HepG2 (cell line): ENCODE results near the gene ESRRG. TPM values are rescaled to one million over a fixed set of nuclear protein-coding genes. Genes with fewer than 3 reads are reported as not detected.

Experiments
- ATAC-seq: fragments of 200-7000 bp; cut with Tn5 transposase; 3 replicates; pipeline ENCODE4 v1.9.1; 2020; ENCODE audit warnings: mild to moderate bottlenecking, moderate library complexity
- BruUV-seq: library from RNA; stranded (reverse); fragments of 400-500 nt; replicated peaks from 2 replicates; lab custom pipeline; 2021; lab: Mats Ljungman, UMichigan
- CTCF ChIA-PET: fragments of 300-600 bp; formaldehyde crosslinking; extraction: SDS; loops from one replicate; lab custom pipeline; 2021; ENCODE audit warnings: low total read pairs, inconsistent platforms, low intra/inter-chr PET ratio; lab: Yijun Ruan, JAX
- POLR2A ChIA-PET: fragments of 350-600 bp; sonication (Branson Sonifier 250); formaldehyde crosslinking; loops from one replicate; lab custom pipeline; 2020; ENCODE audit warnings: antibody characterized with exemption, inconsistent platforms; lab: Yijun Ruan, JAX
- DNase-seq: peaks from one replicate; pipeline ENCODE4 v3.0.0-alpha.2; 2015; ENCODE audit warnings: low spot score
- FAIRE-seq: peaks from 3 replicates; lab custom pipeline; 2011; peaks lifted over from hg19 to GRCh38; lab: Jason Lieb, UNC
- H2AFZ ChIP-seq: one replicate; pipeline ENCODE4 v1.6.1; 2011; ENCODE audit warnings: low read length, inconsistent platforms
- H3K27ac ChIP-seq: fragments of 300-600 bp; 3 replicates; pipeline ENCODE4 v1.8.0; 2011; ENCODE audit warnings: mixed run types, mild to moderate bottlenecking, mixed read lengths, low read length, inconsistent platforms; ENCODE audit not compliant: insufficient read depth; ENCODE audit errors: extremely low read length
- H3K27me3 ChIP-seq, 2 experiments: fragments of 200-600 bp in 1 of 2; 2 replicates in 1 of 2; 3 replicates in 1 of 2; pipeline versions ENCODE4 v1.6.0 to v1.8.0; 2011; ENCODE audit warnings: low read length in 2 of 2, mild to moderate bottlenecking in 2 of 2, moderate library complexity in 2 of 2, inconsistent platforms in 1 of 2; ENCODE audit not compliant: insufficient read depth in 2 of 2, control insufficient read depth in 1 of 2
- H3K36me3 ChIP-seq, 2 experiments: fragments of 200-600 bp in 1 of 2; replicated peaks in 1 of 2; 2 replicates in 1 of 2; 3 replicates in 1 of 2; pipeline versions ENCODE4 v1.5.1 to v1.8.0; 2011; ENCODE audit warnings: low read length in 2 of 2, inconsistent platforms in 1 of 2; ENCODE audit not compliant: insufficient read depth in 2 of 2, control insufficient read depth in 1 of 2
- H3K4me1 ChIP-seq: 2 replicates; pipeline ENCODE4 v1.5.1; 2012; ENCODE audit warnings: low read length, inconsistent platforms; ENCODE audit not compliant: insufficient read depth
- H3K4me2 ChIP-seq: 2 replicates; pipeline ENCODE4 v1.6.0; 2011; ENCODE audit warnings: low read depth, low read length, inconsistent platforms
- H3K4me3 ChIP-seq, 3 experiments: fragments of 200-600 bp in 1 of 3; sonication (generic), shearing (Covaris generic) in 1 of 3; replicated peaks in 1 of 3; 2 replicates each; pipeline ENCODE4 v1.5.1; 2011 to 2016; ENCODE audit warnings: low read length in 3 of 3, inconsistent platforms in 2 of 3, low read depth in 2 of 3, mild to moderate bottlenecking in 2 of 3, control low read depth in 1 of 3, mixed read lengths in 1 of 3; ENCODE audit not compliant: insufficient read depth in 1 of 3
- H3K79me2 ChIP-seq: one replicate; pipeline ENCODE4 v1.6.1; 2011; ENCODE audit warnings: low read length, inconsistent platforms; ENCODE audit not compliant: insufficient read depth
- H3K9ac ChIP-seq: 2 replicates; pipeline ENCODE4 v1.6.0; 2011; ENCODE audit warnings: mild to moderate bottlenecking, low read depth, low read length, inconsistent platforms; ENCODE audit not compliant: insufficient read depth
- H3K9me3 ChIP-seq: 2 replicates; pipeline ENCODE4 v1.5.1; 2012; ENCODE audit warnings: mild to moderate bottlenecking, low read length
- H4K20me1 ChIP-seq: 2 replicates; pipeline ENCODE4 v1.6.0; 2011; ENCODE audit warnings: inconsistent platforms, mild to moderate bottlenecking, low read length, moderate library complexity; ENCODE audit not compliant: insufficient read depth
- AGO1 ChIP-seq: fragments of 200-400 bp; formaldehyde crosslinking; IDR thresholded peaks from 2 replicates; pipeline ENCODE4 v1.6.1; 2017; ENCODE audit warnings: mild to moderate bottlenecking, low read depth, low read length, moderate library complexity; ENCODE audit not compliant: poor library complexity, severe bottlenecking
- CAMTA2 ChIP-seq: sonication (generic); formaldehyde crosslinking; IDR thresholded peaks from 2 replicates; pipeline ENCODE4 v1.4.0; 2020; ENCODE audit warnings: mild to moderate bottlenecking, missing genetic modification reagents, borderline replicate concordance
- PPARG ChIP-seq: conservative IDR thresholded peaks from 2 replicates; pipeline ENCODE4 v1.6.1; 2016; ENCODE audit warnings: missing biosample characterization, missing genetic modification reagents
- TERF1 ChIP-seq: sonication (generic); formaldehyde crosslinking; IDR thresholded peaks from 2 replicates; pipeline ENCODE4 v1.8.0; 2022; ENCODE audit warnings: mild to moderate bottlenecking, missing genetic modification reagents, moderate library complexity
- ZBED4 ChIP-seq: sonication (generic); formaldehyde crosslinking; IDR thresholded peaks from 2 replicates; pipeline ENCODE4 v1.4.0; 2020; ENCODE audit warnings: missing genetic modification reagents, borderline replicate concordance
- ZMYM3 ChIP-seq: sonication (generic); formaldehyde crosslinking; IDR thresholded peaks from 2 replicates; pipeline ENCODE4 v1.5.1; 2020; ENCODE audit warnings: mild to moderate bottlenecking, missing genetic modification reagents
- ZNF350 ChIP-seq: sonication (generic); formaldehyde crosslinking; IDR thresholded peaks from 2 replicates; pipeline ENCODE4 v1.4.0; 2020; ENCODE audit warnings: mild to moderate bottlenecking, low read depth, missing genetic modification reagents, borderline replicate concordance
- ZNF550 ChIP-seq: sonication (generic); formaldehyde crosslinking; IDR thresholded peaks from 2 replicates; pipeline ENCODE4 v1.4.0; 2020; ENCODE audit warnings: mild to moderate bottlenecking, missing genetic modification reagents, borderline replicate concordance
- ZSCAN5A ChIP-seq: sonication (generic); formaldehyde crosslinking; IDR thresholded peaks from 2 replicates; pipeline ENCODE4 v1.8.0; 2022; ENCODE audit warnings: mild to moderate bottlenecking, missing genetic modification reagents, borderline replicate concordance
- WGBS: methylation state at CpG from one replicate; pipeline ENCODE4 v1.1.6; 2017; ENCODE audit warnings: low lambda C conversion rate; 5-methylcytosine and 5-hydroxymethylcytosine counted together
- in situ Hi-C: cut with HindIII; loops from 2 replicates; pipeline ENCODE4 v1.10.0; 2017; ENCODE audit warnings: low pct_unique_long_range_greater_than_20kb; ENCODE audit not compliant: extremely low pct_ligation_motif_present
- intact Hi-C: fragments of 100-400 bp; cut with micrococcal nuclease; formaldehyde crosslinking; loops from one replicate; pipeline ENCODE4 v1.10.0; 2022; ENCODE audit not compliant: unreplicated experiment
- polyA plus RNA-seq, 8 experiments: library from polyadenylated mRNA; depleted of rRNA in 3 of 8; stranded (reverse) in 7 of 8; unstranded in 1 of 8; fragments of >200 nt; fragmentation: Illumina TruSeq in 4 of 8; extraction: Trizol in 4 of 8; gene quantifications; 2 replicates each; pipeline versions ENCODE4 v1.2.1 to v1.2.3, GENCODE V29; 2011 to 2016; ENCODE audit warnings: low read depth in 4 of 8, missing spikeins in 1 of 8, mixed read lengths in 1 of 8; ENCODE audit not compliant: insufficient read depth in 1 of 8
- total RNA-seq, 5 experiments: library from RNA; depleted of rRNA; stranded (reverse); fragments of >200 nt; fragmentation: Illumina TruSeq; extraction: Trizol; gene quantifications; 2 replicates each; pipeline ENCODE4 v1.2.3, GENCODE V29; 2016; ENCODE audit warnings: low read depth in 1 of 5

Gene ESRRG
- total and polyA plus RNA-seq, 2 of the 13 experiments (the other 11 are each of a cell fraction or from before 2014, with no cell fraction given): not detected

GRCh38 chr1:216523449-216524190 is 199.6 kb downstream of the ESRRG start:
- DNase-seq (no peak), FAIRE-seq (no peak), ATAC-seq (no peak)
- H3K9me3 ChIP-seq: no peaks in the 10 kb centered on the region
- H3K27me3 ChIP-seq: no peaks in the 10 kb centered on the region
- no peaks in the 10 kb centered on the region for H3K79me2 ChIP-seq
- intact Hi-C loops (no loop called here), in situ Hi-C loops (no loop called here)
- ChIA-PET CTCF (no interaction called here), POLR2A (no interaction called here)
- no peaks in the 10 kb centered on the region for H4K20me1 ChIP-seq
- no peaks in the 10 kb centered on the region for H3K4me1 ChIP-seq
- H3K4me2 ChIP-seq: no peak overlapping the region
- H3K9ac ChIP-seq: no peak overlapping the region
- no peaks in the 10 kb centered on the region for H3K36me3 ChIP-seq
- 33% methylated on average over 4 of the region's 4 CpGs for whole genome bisulfite sequencing
- no peak overlapping the region for H2AFZ ChIP-seq
- TF ChIP-seq ZSCAN5A (CRISPR knock-in tag) (no peak), PPARG (CRISPR knock-in tag) (no peak), ZMYM3 (CRISPR knock-in tag) (no peak), ZNF550 (CRISPR knock-in tag) (no peak)
- H3K4me3 ChIP-seq: no peak overlapping the region
- H3K27ac ChIP-seq: no peak overlapping the region
- BruUV-seq: no TSS peak

- ATAC-seq (no peak), FAIRE-seq (no peak), DNase-seq (no peak)
- Histone ChIP-seq H2AFZ (no peak overlapping the region), H3K79me2 (no peaks in the 10 kb centered on the region), H3K27ac (no peak overlapping the region), H3K9me3 (no peaks in the 10 kb centered on the region), H3K4me3 (no peak overlapping the region), H3K27me3 (no peaks in the 10 kb centered on the region), H3K9ac (no peak overlapping the region), H4K20me1 (no peaks in the 10 kb centered on the region), H3K4me1 (no peaks in the 10 kb centered on the region), H3K4me2 (no peak overlapping the region), H3K36me3 (no peaks in the 10 kb centered on the region)
- 15% methylated on average over 4 of the region's 4 CpGs for WGBS
- in situ Hi-C loops: no loop called here
- intact Hi-C loops: no loop called here
- ChIA-PET CTCF (no interaction called here), POLR2A (no interaction called here)
- TF ChIP-seq AGO1 (no peak), ZNF350 (CRISPR knock-in tag) (no peak), CAMTA2 (CRISPR knock-in tag) (no peak), ZBED4 (CRISPR knock-in tag) (no peak), TERF1 (CRISPR knock-in tag) (no peak)
- BruUV-seq: no TSS peak
These were observed 200.2 kb downstream of the ESRRG start for GRCh38 chr1:216523043-216523442.
